Loucy (cell line): ENCODE data around the gene SYT8.

Experiments used
- H2AFZ ChIP-seq: fragments of 200-600 bp; sonication (generic); 2 replicates; pipeline ENCODE4 v1.6.0; 2016; ENCODE audit warnings: antibody characterized with exemption, mild to moderate bottlenecking, low read length, moderate library complexity
- H3F3A ChIP-seq: fragments of 200-600 bp; 2 replicates; pipeline ENCODE4 v1.6.0; 2016; ENCODE audit warnings: antibody characterized with exemption, low read depth, mild to moderate bottlenecking
- H3K27me3 ChIP-seq: fragments of 200-600 bp; sonication (generic); 2 replicates; pipeline ENCODE4 v1.6.1; 2014; ENCODE audit warnings: low read length, mild to moderate bottlenecking; ENCODE audit not compliant: insufficient read depth, poor library complexity, severe bottlenecking
- H3K36me3 ChIP-seq: fragments of 200-600 bp; sonication (generic); 2 replicates; pipeline ENCODE4 v1.6.1; 2016; ENCODE audit warnings: low read length; ENCODE audit not compliant: insufficient read depth
- H3K4me1 ChIP-seq: fragments of 200-600 bp; sonication (generic); 2 replicates; pipeline ENCODE4 v1.5.1; 2014; ENCODE audit warnings: low read length, mild to moderate bottlenecking; ENCODE audit not compliant: insufficient read depth, poor library complexity, severe bottlenecking
- H3K4me2 ChIP-seq: fragments of 200-600 bp; sonication (generic); 2 replicates; pipeline ENCODE4 v1.6.0; 2014; ENCODE audit warnings: antibody characterized with exemption, low read length, low read depth, mild to moderate bottlenecking; ENCODE audit not compliant: poor library complexity, severe bottlenecking
- H3K4me3 ChIP-seq: fragments of 200-600 bp; sonication (generic); 2 replicates; pipeline ENCODE4 v1.5.1; 2014; ENCODE audit warnings: low read length, mild to moderate bottlenecking, mixed read lengths; ENCODE audit not compliant: poor library complexity, severe bottlenecking
- H3K79me2 ChIP-seq: fragments of 200-600 bp; sonication (generic); 2 replicates; pipeline ENCODE4 v1.6.1; 2014; ENCODE audit warnings: low read length; ENCODE audit not compliant: insufficient read depth
- H3K9ac ChIP-seq: fragments of 200-600 bp; sonication (generic); 2 replicates; pipeline ENCODE4 v1.6.0; 2014; ENCODE audit warnings: mild to moderate bottlenecking, low read depth, low read length, moderate library complexity; ENCODE audit not compliant: poor library complexity, severe bottlenecking
- H3K9me2 ChIP-seq: fragments of 200-600 bp; sonication (generic); replicated peaks from 2 replicates; pipeline ENCODE4 v1.6.1; 2016; ENCODE audit warnings: low read depth, low read length, mixed read lengths
- H3K9me3 ChIP-seq: fragments of 200-600 bp; sonication (generic); 2 replicates; pipeline ENCODE4 v1.6.1; 2014; ENCODE audit warnings: mild to moderate bottlenecking, antibody characterized with exemption, low read length, low read depth; ENCODE audit not compliant: insufficient read depth
- H4K20me1 ChIP-seq: fragments of 200-600 bp; sonication (generic); 2 replicates; pipeline ENCODE4 v1.6.0; 2014; ENCODE audit warnings: antibody characterized with exemption, low read length, mild to moderate bottlenecking; ENCODE audit not compliant: insufficient read depth, poor library complexity, severe bottlenecking
- EZH2phosphoT487 ChIP-seq: fragments of 200-600 bp; IDR thresholded peaks from 2 replicates; pipeline ENCODE4 v1.6.1; 2018; ENCODE audit warnings: antibody characterized with exemption, mild to moderate bottlenecking, moderate library complexity, borderline replicate concordance
- TF ChIP-seq, protein P1 (sequence below): fragments of 200-600 bp; sonication (generic); conservative IDR thresholded peaks from 2 replicates; pipeline ENCODE4 v1.5.1; 2014; ENCODE audit warnings: mild to moderate bottlenecking, antibody characterized with exemption, low read length

SYT8 gene

GRCh38 chr11:1834779-1835670 is at the start of gene SYT8:
Gene SYT8, plus strand, starts transcription at chr11:1834990. Its CDS starts 116 bp downstream, at chr11:1835106.
- no peaks in the 10 kb centered on the region for H3K27me3 ChIP-seq
- no peaks in the 10 kb centered on the region for H4K20me1 ChIP-seq
- no peaks in the 10 kb centered on the region for H3F3A ChIP-seq
- H3K79me2 ChIP-seq: no peaks in the 10 kb centered on the region
- no peaks in the 10 kb centered on the region for H3K36me3 ChIP-seq
- no peaks in the 10 kb centered on the region for H3K9me3 ChIP-seq
- no peak within 1 kb of the TSS for H3K9ac ChIP-seq
- no peaks in the 10 kb centered on the region for H3K9me2 ChIP-seq
- no peak within 1 kb of the TSS for H2AFZ ChIP-seq
- peaks cover 27% of the 10 kb centered on the region for H3K4me1 ChIP-seq
- H3K4me3 ChIP-seq: no peak within 1 kb of the TSS
- no peak within 1 kb of the TSS for H3K4me2 ChIP-seq
- TF ChIP-seq EZH2phosphoT487: no peak
- TF ChIP-seq, protein P1, sequence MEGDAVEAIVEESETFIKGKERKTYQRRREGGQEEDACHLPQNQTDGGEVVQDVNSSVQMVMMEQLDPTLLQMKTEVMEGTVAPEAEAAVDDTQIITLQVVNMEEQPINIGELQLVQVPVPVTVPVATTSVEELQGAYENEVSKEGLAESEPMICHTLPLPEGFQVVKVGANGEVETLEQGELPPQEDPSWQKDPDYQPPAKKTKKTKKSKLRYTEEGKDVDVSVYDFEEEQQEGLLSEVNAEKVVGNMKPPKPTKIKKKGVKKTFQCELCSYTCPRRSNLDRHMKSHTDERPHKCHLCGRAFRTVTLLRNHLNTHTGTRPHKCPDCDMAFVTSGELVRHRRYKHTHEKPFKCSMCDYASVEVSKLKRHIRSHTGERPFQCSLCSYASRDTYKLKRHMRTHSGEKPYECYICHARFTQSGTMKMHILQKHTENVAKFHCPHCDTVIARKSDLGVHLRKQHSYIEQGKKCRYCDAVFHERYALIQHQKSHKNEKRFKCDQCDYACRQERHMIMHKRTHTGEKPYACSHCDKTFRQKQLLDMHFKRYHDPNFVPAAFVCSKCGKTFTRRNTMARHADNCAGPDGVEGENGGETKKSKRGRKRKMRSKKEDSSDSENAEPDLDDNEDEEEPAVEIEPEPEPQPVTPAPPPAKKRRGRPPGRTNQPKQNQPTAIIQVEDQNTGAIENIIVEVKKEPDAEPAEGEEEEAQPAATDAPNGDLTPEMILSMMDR: no peak

DNA sequence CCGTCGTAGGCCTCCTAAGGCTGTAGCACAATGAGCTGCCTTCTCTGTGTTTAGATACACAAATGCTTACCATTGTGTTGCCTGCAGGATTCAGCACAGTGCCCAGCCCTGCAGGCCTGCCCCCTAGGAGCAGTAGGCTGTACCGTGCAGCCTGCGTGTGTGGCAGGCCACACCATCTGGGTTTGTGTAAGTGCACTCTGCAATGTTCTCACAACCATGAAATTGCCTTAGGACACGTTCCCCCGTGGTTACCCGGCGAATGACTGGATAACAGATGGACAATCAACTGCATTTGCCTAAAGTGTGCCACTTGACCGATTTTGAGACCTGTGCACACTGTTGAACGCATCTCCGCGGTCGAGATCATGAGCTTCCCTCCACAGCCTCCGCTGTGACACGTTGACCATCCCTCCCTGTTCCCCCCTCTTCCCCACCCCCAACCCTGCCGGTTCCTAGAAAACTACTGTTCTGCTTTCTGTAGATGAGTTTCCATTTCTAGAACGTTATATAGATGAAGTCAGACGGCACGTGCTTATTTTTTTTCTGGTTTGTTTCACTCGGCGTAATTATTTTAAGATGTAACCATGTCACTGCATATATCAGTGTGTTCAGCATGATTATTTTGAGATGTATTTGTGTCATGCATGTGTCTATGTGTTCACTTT is 48.9 kb upstream of the SYT8 start:
- H3F3A ChIP-seq: no peaks in the 10 kb centered on the region
- H3K4me1 ChIP-seq: peaks cover 18% of the 10 kb centered on the region
- H2AFZ ChIP-seq: no peak overlapping the region
- H3K4me3 ChIP-seq: no peak overlapping the region
- no peaks in the 10 kb centered on the region for H3K9me3 ChIP-seq
- no peaks in the 10 kb centered on the region for H3K27me3 ChIP-seq
- no peaks in the 10 kb centered on the region for H4K20me1 ChIP-seq
- H3K4me2 ChIP-seq: no peak overlapping the region
- H3K9ac ChIP-seq: no peak overlapping the region
- TF ChIP-seq EZH2phosphoT487: no peak
- TF ChIP-seq, protein P1: no peak
- no peaks in the 10 kb centered on the region for H3K36me3 ChIP-seq
- H3K9me2 ChIP-seq: no peaks in the 10 kb centered on the region
- no peaks in the 10 kb centered on the region for H3K79me2 ChIP-seq

DNA sequence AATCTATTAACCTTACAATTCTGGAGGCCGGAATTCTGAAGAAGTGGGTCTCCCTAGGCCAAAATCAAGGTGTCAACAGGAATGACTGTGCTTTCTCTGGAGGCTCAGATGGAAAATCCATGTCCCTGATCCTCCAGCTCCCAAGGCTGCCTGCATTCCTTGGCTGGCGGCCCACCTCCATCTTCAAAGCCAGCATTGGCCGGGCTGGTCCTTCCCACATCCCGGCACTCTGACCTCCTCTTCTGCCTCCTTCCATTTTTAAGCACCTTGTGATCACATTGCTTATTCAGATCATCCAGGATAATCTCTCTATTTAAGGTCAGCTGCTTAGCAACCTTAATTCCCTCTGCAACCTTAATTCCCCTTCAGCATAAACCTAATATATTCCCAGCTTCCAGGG is 48.3 kb upstream of the SYT8 start:
- TF ChIP-seq, protein P1: no peak
- Histone ChIP-seq H3K4me2 (no peak overlapping the region), H3K4me1 (peaks cover 12% of the 10 kb centered on the region), H3K36me3 (no peaks in the 10 kb centered on the region), H2AFZ (no peak overlapping the region), H3K27me3 (no peaks in the 10 kb centered on the region), H3K9me3 (no peaks in the 10 kb centered on the region), H3K4me3 (no peak overlapping the region), H3K9me2 (no peaks in the 10 kb centered on the region), H3F3A (no peaks in the 10 kb centered on the region), H3K9ac (no peak overlapping the region), H3K79me2 (no peaks in the 10 kb centered on the region), H4K20me1 (no peaks in the 10 kb centered on the region)
